KMS-11 (cell line): ENCODE measurements around the gene MAP7.

Source experiments
- H2AFZ ChIP-seq: fragments of 200-600 bp; sonication (generic); 2 replicates; pipeline ENCODE4 v1.6.1; 2016; ENCODE audit warnings: antibody characterized with exemption, mixed run types, low read depth
- H3K27ac ChIP-seq: fragments of 200-600 bp; sonication (generic); 2 replicates; pipeline ENCODE4 v1.6.1; 2016; ENCODE audit warnings: mild to moderate bottlenecking, mixed run types
- H3K27me3 ChIP-seq: fragments of 200-600 bp; sonication (generic); 2 replicates; pipeline ENCODE4 v1.6.1; 2017; ENCODE audit warnings: mild to moderate bottlenecking, low read depth, mixed run types, moderate library complexity; ENCODE audit not compliant: insufficient read depth
- H3K36me3 ChIP-seq: fragments of 200-600 bp; sonication (generic); 2 replicates; pipeline ENCODE4 v1.6.1; 2017; ENCODE audit warnings: mild to moderate bottlenecking, mixed run types; ENCODE audit not compliant: insufficient read depth
- H3K4me1 ChIP-seq: fragments of 200-600 bp; sonication (generic); 2 replicates; pipeline ENCODE4 v1.6.1; 2016; ENCODE audit warnings: mild to moderate bottlenecking, low read depth, mixed run types; ENCODE audit not compliant: poor library complexity, severe bottlenecking
- H3K4me2 ChIP-seq: fragments of 200-600 bp; sonication (generic); 2 replicates; pipeline ENCODE4 v1.7.0; 2016; ENCODE audit warnings: mild to moderate bottlenecking, mixed run types
- H3K4me3 ChIP-seq: fragments of 200-600 bp; sonication (generic); IDR thresholded peaks from 2 replicates; pipeline ENCODE4 v1.6.1; 2017; ENCODE audit warnings: low read depth, low read length, mixed read lengths; ENCODE audit not compliant: insufficient read depth
- H3K79me2 ChIP-seq: fragments of 200-600 bp; sonication (generic); 2 replicates; pipeline ENCODE4 v1.6.1; 2016; ENCODE audit warnings: low read depth, mixed run types; ENCODE audit not compliant: insufficient read depth
- H3K9ac ChIP-seq: fragments of 200-600 bp; sonication (generic); 2 replicates; pipeline ENCODE4 v1.6.1; 2016; ENCODE audit warnings: mild to moderate bottlenecking, mixed run types
- H4K20me1 ChIP-seq: fragments of 200-600 bp; sonication (generic); 2 replicates; pipeline ENCODE4 v1.6.1; 2016; ENCODE audit warnings: mild to moderate bottlenecking, mixed run types; ENCODE audit not compliant: insufficient read depth
- CTCF ChIP-seq: fragments of 200-600 bp; sonication (generic); conservative IDR thresholded peaks from 2 replicates; pipeline ENCODE4 v1.6.1; 2017; ENCODE audit warnings: low read depth, mild to moderate bottlenecking, antibody characterized with exemption, low read length, moderate library complexity, mixed read lengths

The MAP7 gene

GRCh38 chr6:136317971-136318370 lies 232.3 kb downstream of the MAP7 start:
- H3K36me3 ChIP-seq, result no peaks in the 10 kb centered on the region
- no peak overlapping the region for H3K4me3 ChIP-seq
- no peaks in the 10 kb centered on the region for H3K79me2 ChIP-seq
- H3K27ac ChIP-seq, result no peak overlapping the region
- no peak overlapping the region for H3K9ac ChIP-seq
- H2AFZ ChIP-seq, result no peak overlapping the region
- H3K4me1 ChIP-seq, result no peaks in the 10 kb centered on the region
- no peak for TF ChIP-seq CTCF
- H3K4me2 ChIP-seq, result no peak overlapping the region
- no peaks in the 10 kb centered on the region for H3K27me3 ChIP-seq
- H4K20me1 ChIP-seq, result no peaks in the 10 kb centered on the region

- H4K20me1 ChIP-seq, result no peaks in the 10 kb centered on the region
- H2AFZ ChIP-seq, result no peak overlapping the region
- H3K9ac ChIP-seq, result no peak overlapping the region
- TF ChIP-seq CTCF, result peak; percentile 68
- no peaks in the 10 kb centered on the region for H3K79me2 ChIP-seq
- no peaks in the 10 kb centered on the region for H3K27me3 ChIP-seq
- no peaks in the 10 kb centered on the region for H3K4me1 ChIP-seq
- no peaks in the 10 kb centered on the region for H3K36me3 ChIP-seq
- no peak overlapping the region for H3K4me2 ChIP-seq
- H3K4me3 ChIP-seq, result no peak overlapping the region
- H3K27ac ChIP-seq, result no peak overlapping the region
Measured at GRCh38 chr6:136317021-136317694, 233.1 kb downstream of the MAP7 start.

GRCh38 chr6:136315594-136315993 lies 234.6 kb downstream of the MAP7 start:
- Histone ChIP-seq H3K4me2 (no peak overlapping the region), H3K27me3 (no peaks in the 10 kb centered on the region), H3K36me3 (no peaks in the 10 kb centered on the region), H2AFZ (no peak overlapping the region), H3K4me1 (no peaks in the 10 kb centered on the region), H4K20me1 (no peaks in the 10 kb centered on the region), H3K9ac (no peak overlapping the region), H3K27ac (no peak overlapping the region), H3K79me2 (no peaks in the 10 kb centered on the region), H3K4me3 (no peak overlapping the region)
- no peak for TF ChIP-seq CTCF

- H3K4me3 ChIP-seq, result no peak overlapping the region
- H2AFZ ChIP-seq, result no peak overlapping the region
- no peak overlapping the region for H3K4me2 ChIP-seq
- no peaks in the 10 kb centered on the region for H3K27me3 ChIP-seq
- H3K36me3 ChIP-seq, result no peaks in the 10 kb centered on the region
- no peak overlapping the region for H3K9ac ChIP-seq
- H3K4me1 ChIP-seq, result no peaks in the 10 kb centered on the region
- H3K27ac ChIP-seq, result no peak overlapping the region
- H4K20me1 ChIP-seq, result no peaks in the 10 kb centered on the region
- no peaks in the 10 kb centered on the region for H3K79me2 ChIP-seq
- no peak for TF ChIP-seq CTCF
Measured at GRCh38 chr6:136312975-136313374, 237.2 kb downstream of the MAP7 start.
